Activated CD4-positive, alpha-beta T cell treated with anti-CD3 and anti-CD28 coated beads, Interleukin-2, amount 10 ng/mL, durations not matched to agents 7 days and 5 days (primary cell): ENCODE data around the gene TRNP1. TPM values are rescaled to one million over a fixed set of nuclear protein-coding genes. Genes with fewer than 3 reads are reported as not detected.

ENCODE experiments used
- CTCF ChIA-PET: fragments of 350-600 bp; sonication (Branson Sonifier 250); formaldehyde crosslinking; loops from one replicate; lab custom pipeline; 2021; ENCODE audit warnings: antibody characterized with exemption; lab: Charles Lee
- POLR2A ChIA-PET: fragments of 350-600 bp; sonication (Branson Sonifier 250); formaldehyde crosslinking; loops from one replicate; lab custom pipeline; 2021; ENCODE audit warnings: antibody characterized with exemption; lab: Charles Lee
- DNase-seq: peaks from one replicate; pipeline ENCODE4 v3.0.0-alpha.2; 2020
- H3K27ac Mint-ChIP-seq: one replicate; pipeline ENCODE4 v1.8.0; 2021; ENCODE audit warnings: mild to moderate bottlenecking, moderate library complexity, mixed read lengths
- H3K27me3 Mint-ChIP-seq: one replicate; pipeline ENCODE4 v1.8.0; 2021; ENCODE audit warnings: mixed read lengths
- H3K36me3 Mint-ChIP-seq: one replicate; pipeline ENCODE4 v1.8.0; 2021; ENCODE audit warnings: low read depth, mixed read lengths
- H3K4me1 Mint-ChIP-seq: one replicate; pipeline ENCODE4 v1.8.0; 2021; ENCODE audit warnings: mixed read lengths
- H3K4me3 Mint-ChIP-seq: one replicate; pipeline ENCODE4 v1.8.0; 2021; ENCODE audit warnings: mild to moderate bottlenecking, moderate library complexity, mixed read lengths
- H3K9me3 Mint-ChIP-seq: one replicate; pipeline ENCODE4 v1.8.0; 2021; ENCODE audit warnings: mixed read lengths
- total RNA-seq, 2 experiments: library from RNA; stranded (reverse); gene quantifications; one replicate each; pipeline ENCODE4 v1.2.3, GENCODE V29; 2021

TRNP1 gene
- total RNA-seq, 2 experiments from 2014 or later = not detected

DNA sequence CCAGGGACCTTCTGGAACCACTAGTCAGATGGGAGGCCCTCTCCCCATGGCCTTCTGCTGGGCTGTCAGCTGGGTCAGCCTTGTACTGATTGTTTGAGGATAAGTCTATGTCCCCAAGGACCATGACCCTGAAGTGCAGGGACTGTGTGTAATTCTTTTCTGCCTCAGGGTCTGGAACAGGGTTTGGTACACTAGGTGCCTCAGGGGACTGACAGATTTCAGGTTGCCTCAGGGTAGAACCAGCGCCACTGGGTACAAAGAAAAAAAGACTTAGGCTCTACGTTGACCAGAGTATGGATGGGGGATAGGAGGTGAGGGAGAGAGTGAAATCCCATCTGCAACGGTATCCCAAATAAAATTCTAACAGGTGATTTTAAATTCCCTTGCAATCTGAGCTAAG lies 36.2 kb upstream of the TRNP1 start:
- no peak overlapping the region for H3K27ac Mint-ChIP-seq
- CTCF ChIA-PET = no interaction called here
- POLR2A ChIA-PET = no interaction called here

GRCh38 chr1:26959270-26959669 lies 34.2 kb upstream of the TRNP1 start:
- H3K4me3 Mint-ChIP-seq = peak overlapping the region; percentile 40
- POLR2A ChIA-PET = no interaction called here
- DNase-seq = no peak
- peaks cover 2% of the 10 kb centered on the region for H3K9me3 Mint-ChIP-seq
- peaks cover 48% of the 10 kb centered on the region for H3K27me3 Mint-ChIP-seq
- CTCF ChIA-PET = interaction anchor here (1.0 kb wide), 1 partner anchor 8 kb away, joined by 3 read pairs; no protein-coding TSS in a partner anchor
- peaks cover 3% of the 10 kb centered on the region for H3K36me3 Mint-ChIP-seq
- H3K4me1 Mint-ChIP-seq = peaks cover 9% of the 10 kb centered on the region
- no peak overlapping the region for H3K27ac Mint-ChIP-seq

More for the DNA sequence above, 36.2 kb upstream of the TRNP1 start:
- Mint-ChIP-seq H3K36me3 (peaks cover 3% of the 10 kb centered on the region), H3K4me1 (peaks cover 9% of the 10 kb centered on the region), H3K4me3 (no peak overlapping the region), H3K9me3 (peaks cover 2% of the 10 kb centered on the region), H3K27me3 (peaks cover 37% of the 10 kb centered on the region)
- DNase-seq = no peak

DNA sequence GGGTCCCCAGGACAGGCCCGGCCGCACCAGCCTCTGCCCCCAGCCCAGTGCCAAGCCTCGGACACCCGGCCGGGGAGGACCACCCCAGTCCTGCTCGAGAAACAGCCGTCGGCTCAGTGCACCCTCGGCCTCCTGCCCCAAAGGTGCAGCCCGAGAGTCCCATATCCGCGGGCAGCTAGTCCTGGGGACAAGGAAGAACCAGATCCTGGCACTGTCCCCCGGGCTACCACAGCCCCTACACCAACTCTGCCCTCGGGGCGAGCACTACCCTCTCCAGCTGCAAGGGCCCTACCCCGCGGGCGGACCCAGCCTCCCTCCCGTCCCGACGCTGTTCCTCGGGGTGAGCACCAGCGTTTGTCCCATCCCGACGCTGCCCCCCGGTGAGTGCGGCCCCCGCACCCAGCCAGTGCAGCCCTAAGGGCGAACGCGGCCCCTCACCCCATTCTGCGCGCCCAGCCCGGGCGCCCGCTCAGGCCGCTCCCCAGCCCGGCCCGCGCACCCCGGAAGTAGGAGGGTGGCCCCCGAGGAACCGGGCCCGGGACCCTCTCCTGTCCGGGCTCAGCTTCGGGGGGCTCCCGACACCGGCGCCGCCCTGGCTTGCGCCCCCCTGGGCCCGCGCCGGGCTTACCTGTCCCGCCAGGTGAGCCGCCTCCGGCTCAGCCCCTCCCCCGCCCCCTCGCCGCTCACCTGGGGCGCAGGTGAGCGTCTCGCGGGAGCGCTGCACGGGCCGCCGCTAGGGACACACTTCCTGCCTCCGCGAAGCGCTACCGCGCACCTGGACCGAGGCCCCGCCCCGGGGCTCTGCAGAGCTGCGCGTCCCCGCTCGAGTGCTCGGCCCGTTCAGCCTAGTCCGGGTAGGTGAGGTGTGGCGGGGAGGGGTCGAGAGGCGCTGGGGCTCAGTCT lies 33.5 kb upstream of the TRNP1 start, which contains the start of gene KDF1:
TSS of gene KDF1 (minus strand) at position 747 of the 903 bp plus-strand sequence. CDS start 8,088 bp downstream, outside the sequence.
- H3K27me3 Mint-ChIP-seq = peaks cover 52% of the 10 kb centered on the region
- ChIA-PET CTCF (interaction anchor here (0.5 to 1.2 kb wide), 4 partner anchors 10 to 92 kb away, joined by 3 to 5 read pairs (median 3); no protein-coding TSS in a partner anchor), POLR2A (no interaction called here)
- peaks cover 9% of the 10 kb centered on the region for H3K4me1 Mint-ChIP-seq
- H3K9me3 Mint-ChIP-seq = peaks cover 2% of the 10 kb centered on the region
- peaks cover 3% of the 10 kb centered on the region for H3K36me3 Mint-ChIP-seq
- DNase-seq = peak; percentile 46
- peak within 1 kb of the TSS; percentile 56 for H3K4me3 Mint-ChIP-seq
- no peak within 1 kb of the TSS for H3K27ac Mint-ChIP-seq

DNA sequence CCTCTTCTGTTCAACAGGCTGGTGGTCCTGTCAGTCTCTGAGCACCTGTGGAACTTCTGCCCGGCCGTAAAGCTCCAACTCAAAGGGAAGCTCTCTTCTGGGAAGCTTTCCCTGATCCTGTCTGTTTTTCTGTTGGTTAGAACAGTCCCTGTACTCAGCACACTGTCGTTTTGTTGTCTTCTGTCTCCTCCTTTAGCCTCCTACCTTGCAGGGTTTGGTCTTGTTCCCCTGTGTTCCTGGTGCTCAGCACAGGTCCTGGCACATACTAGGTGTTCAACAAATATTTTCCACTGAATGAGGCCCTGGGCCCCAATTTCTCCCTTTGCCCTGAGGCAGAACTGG lies 32.9 kb upstream of the TRNP1 start:
- peaks cover 53% of the 10 kb centered on the region for H3K27me3 Mint-ChIP-seq
- no peak for DNase-seq
- H3K9me3 Mint-ChIP-seq = peaks cover 2% of the 10 kb centered on the region
- H3K27ac Mint-ChIP-seq = no peak overlapping the region
- H3K4me1 Mint-ChIP-seq = peaks cover 9% of the 10 kb centered on the region
- H3K4me3 Mint-ChIP-seq = peak overlapping the region; percentile 56
- peaks cover 3% of the 10 kb centered on the region for H3K36me3 Mint-ChIP-seq
- ChIA-PET CTCF (interaction anchor here (0.5 to 1.2 kb wide), 4 partner anchors 9 to 93 kb away, joined by 3 to 5 read pairs (median 3); no protein-coding TSS in a partner anchor), POLR2A (no interaction called here)

- POLR2A ChIA-PET = interaction anchor here (0.7 kb wide), 1 partner anchor 8 kb away, joined by 3 read pairs; no protein-coding TSS in a partner anchor
- CTCF ChIA-PET = no interaction called here
- Mint-ChIP-seq H3K27ac (no peak overlapping the region), H3K4me3 (no peak overlapping the region), H3K27me3 (peaks cover 57% of the 10 kb centered on the region), H3K9me3 (no peaks in the 10 kb centered on the region), H3K36me3 (peaks cover 3% of the 10 kb centered on the region), H3K4me1 (peaks cover 9% of the 10 kb centered on the region)
- DNase-seq = no peak
Measured at GRCh38 chr1:26961826-26962225, 31.7 kb upstream of the TRNP1 start.

GRCh38 chr1:26965213-26965612 lies 28.3 kb upstream of the TRNP1 start:
- peaks cover 4% of the 10 kb centered on the region for H3K4me1 Mint-ChIP-seq
- H3K9me3 Mint-ChIP-seq = no peaks in the 10 kb centered on the region
- ChIA-PET CTCF (no interaction called here), POLR2A (no interaction called here)
- no peak for DNase-seq
- H3K27me3 Mint-ChIP-seq = peaks cover 38% of the 10 kb centered on the region
- H3K27ac Mint-ChIP-seq = no peak overlapping the region
- H3K36me3 Mint-ChIP-seq = peaks cover 3% of the 10 kb centered on the region
- H3K4me3 Mint-ChIP-seq = no peak overlapping the region

GRCh38 chr1:26965628-26966027 lies 27.9 kb upstream of the TRNP1 start:
- Mint-ChIP-seq H3K36me3 (peaks cover 1% of the 10 kb centered on the region), H3K9me3 (no peaks in the 10 kb centered on the region), H3K4me3 (no peak overlapping the region), H3K27me3 (peaks cover 37% of the 10 kb centered on the region), H3K27ac (no peak overlapping the region), H3K4me1 (peaks cover 1% of the 10 kb centered on the region)
- ChIA-PET POLR2A (no interaction called here), CTCF (no interaction called here)
- no peak for DNase-seq

DNA sequence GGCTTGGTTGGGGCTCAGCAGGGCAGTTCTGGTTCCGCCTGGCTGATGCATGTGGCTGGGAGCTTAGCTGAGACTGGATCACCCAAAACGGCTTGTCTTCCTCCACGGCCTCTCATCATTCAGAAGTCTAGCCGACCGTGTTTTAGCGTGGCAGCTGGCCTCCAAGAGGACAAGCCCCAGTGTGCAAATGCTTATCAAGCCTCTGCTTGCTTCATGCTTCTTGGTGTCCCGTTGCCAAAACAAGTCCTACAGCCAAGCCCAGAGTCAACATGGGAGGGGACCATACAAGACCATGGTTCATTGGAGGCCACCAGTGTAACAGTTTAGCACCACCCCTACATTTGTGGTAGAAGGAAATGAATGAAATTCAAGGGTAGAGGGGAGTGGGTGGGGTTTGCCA lies 22.7 kb upstream of the TRNP1 start:
- Mint-ChIP-seq H3K4me1 (peaks cover 9% of the 10 kb centered on the region), H3K4me3 (no peak overlapping the region), H3K36me3 (no peaks in the 10 kb centered on the region), H3K27ac (no peak overlapping the region), H3K9me3 (no peaks in the 10 kb centered on the region), H3K27me3 (peaks cover 8% of the 10 kb centered on the region)
- DNase-seq = no peak
- ChIA-PET CTCF (interaction anchor here (0.6 kb wide), 1 partner anchor 10 kb away, joined by 3 read pairs; no protein-coding TSS in a partner anchor), POLR2A (no interaction called here)

- no peak overlapping the region for H3K4me3 Mint-ChIP-seq
- peaks cover 6% of the 10 kb centered on the region for H3K27me3 Mint-ChIP-seq
- DNase-seq = no peak
- ChIA-PET CTCF (no interaction called here), POLR2A (no interaction called here)
- H3K4me1 Mint-ChIP-seq = peaks cover 9% of the 10 kb centered on the region
- no peaks in the 10 kb centered on the region for H3K9me3 Mint-ChIP-seq
- H3K27ac Mint-ChIP-seq = no peak overlapping the region
- no peaks in the 10 kb centered on the region for H3K36me3 Mint-ChIP-seq
Measured at GRCh38 chr1:26971590-26971989, 21.9 kb upstream of the TRNP1 start.

DNA sequence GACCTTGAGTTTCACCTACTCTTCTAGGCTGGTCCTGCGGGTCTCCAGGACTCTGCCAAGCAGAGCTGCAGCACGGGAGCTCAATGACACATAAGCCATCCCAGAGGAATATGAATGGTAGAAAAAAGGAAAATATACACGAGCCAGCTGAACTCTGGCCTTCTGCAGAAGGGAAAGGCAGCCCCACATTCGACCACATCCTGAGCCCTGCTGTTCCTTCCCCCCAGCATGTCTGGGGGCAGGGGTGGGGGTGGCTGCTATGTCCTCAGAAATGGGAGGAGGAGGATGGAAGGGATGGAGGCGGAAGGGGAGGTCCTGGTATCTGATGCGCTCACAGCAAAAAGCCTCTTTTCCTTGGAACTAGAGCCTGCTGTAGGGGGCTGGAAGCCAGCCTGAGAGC lies 21.1 kb upstream of the TRNP1 start:
- Mint-ChIP-seq H3K27me3 (peaks cover 3% of the 10 kb centered on the region), H3K9me3 (no peaks in the 10 kb centered on the region), H3K4me3 (no peak overlapping the region), H3K36me3 (no peaks in the 10 kb centered on the region), H3K27ac (no peak overlapping the region), H3K4me1 (peaks cover 9% of the 10 kb centered on the region)
- POLR2A ChIA-PET = no interaction called here
- DNase-seq = no peak
- CTCF ChIA-PET = no interaction called here

DNA sequence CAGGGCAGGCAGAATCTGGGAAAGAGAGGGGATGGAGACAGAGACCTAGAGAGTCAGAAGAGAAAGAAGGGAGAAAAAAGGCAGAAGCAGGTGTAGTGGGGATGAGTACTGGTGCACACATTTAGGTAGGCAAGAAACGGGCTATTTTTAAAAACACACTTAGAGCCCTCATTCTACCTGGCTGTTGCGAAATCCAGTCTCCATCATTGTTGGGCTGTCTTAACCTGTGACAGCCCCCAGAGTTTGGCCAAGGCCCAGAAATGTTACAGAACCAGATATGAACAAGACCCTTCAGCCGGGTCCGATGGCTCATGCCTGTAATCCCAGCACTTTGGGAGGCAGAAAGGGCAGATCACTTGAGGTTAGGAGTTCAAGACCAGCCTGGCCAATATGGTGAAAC lies 20.7 kb upstream of the TRNP1 start:
- Mint-ChIP-seq H3K36me3 (no peaks in the 10 kb centered on the region), H3K27ac (no peak overlapping the region), H3K9me3 (no peaks in the 10 kb centered on the region), H3K27me3 (peaks cover 3% of the 10 kb centered on the region), H3K4me3 (no peak overlapping the region), H3K4me1 (peaks cover 9% of the 10 kb centered on the region)
- no peak for DNase-seq
- ChIA-PET POLR2A (no interaction called here), CTCF (no interaction called here)

DNA sequence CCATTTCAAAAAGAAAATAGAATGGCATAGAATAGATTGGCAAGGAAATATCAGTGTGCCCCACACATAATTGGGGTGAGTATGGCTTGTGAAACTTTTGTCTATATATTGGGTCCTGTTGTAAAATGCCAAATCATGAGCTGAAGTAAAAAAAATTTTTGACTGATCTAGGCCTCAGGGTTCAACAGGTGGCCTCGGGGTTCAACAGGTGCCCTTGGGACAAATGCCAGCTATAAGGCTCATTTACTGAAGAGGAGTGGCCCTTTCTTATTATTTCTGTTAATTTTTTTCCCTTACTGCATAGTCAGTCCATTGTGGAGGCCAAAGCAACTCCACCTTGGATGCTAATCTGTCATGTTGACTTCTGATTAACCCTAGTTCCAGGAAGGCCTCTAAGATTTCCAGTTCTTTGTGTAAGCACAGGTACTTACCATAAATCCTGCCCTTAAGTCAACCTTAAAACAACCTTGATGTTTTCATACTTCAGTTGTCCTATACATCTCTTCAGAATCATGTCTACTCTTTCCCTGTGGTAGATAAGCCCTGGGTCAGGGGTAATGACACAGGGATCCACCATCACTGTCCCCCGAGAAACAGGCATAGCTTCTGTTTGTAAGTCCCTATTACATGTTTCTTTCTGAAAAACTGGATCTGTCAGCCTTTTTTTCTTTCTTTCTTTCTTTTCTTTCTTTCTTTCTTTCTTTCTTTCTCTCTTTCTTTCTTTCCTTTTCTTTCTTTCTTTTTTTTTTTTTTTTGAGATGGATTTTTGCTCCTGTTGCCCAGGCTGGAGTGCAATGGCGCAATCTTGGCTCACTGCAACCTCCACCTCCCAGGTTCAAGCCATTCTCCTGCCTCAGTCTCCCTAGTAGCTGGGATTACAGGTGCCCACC lies 16.6 kb upstream of the TRNP1 start:
- Mint-ChIP-seq H3K27me3 (no peaks in the 10 kb centered on the region), H3K36me3 (no peaks in the 10 kb centered on the region), H3K4me3 (no peak overlapping the region), H3K9me3 (no peaks in the 10 kb centered on the region), H3K4me1 (peaks cover 9% of the 10 kb centered on the region), H3K27ac (no peak overlapping the region)
- DNase-seq = no peak
- POLR2A ChIA-PET = no interaction called here
- CTCF ChIA-PET = no interaction called here
